K562 (cell line): ENCODE data around the gene RBKS. TPM values are rescaled to one million over a fixed set of nuclear protein-coding genes. Genes with fewer than 3 reads are reported as not detected.

Source experiments
- CBX8 ChIP-seq: fragments of 200-600 bp; sonication (generic); IDR thresholded peaks from 2 replicates; pipeline ENCODE4 v1.6.1; 2012; ENCODE audit warnings: borderline replicate concordance, mixed run types, low read depth, mild to moderate bottlenecking, moderate library complexity, mixed read lengths, low read length, control low read depth, inconsistent platforms; ENCODE audit not compliant: poor library complexity, severe bottlenecking; ENCODE audit errors: extremely low read depth
- DIDO1 ChIP-seq: fragments of 450-650 bp; IDR thresholded peaks from 2 replicates; pipeline ENCODE4 v1.6.1; 2016; ENCODE audit warnings: low read depth, missing biosample characterization, missing genetic modification characterization
- ETS2 ChIP-seq: IDR thresholded peaks from 2 replicates; pipeline ENCODE4 v1.6.1; 2016; ENCODE audit warnings: borderline replicate concordance, missing genetic modification characterization, mild to moderate bottlenecking, moderate library complexity, missing compliant biosample characterization; ENCODE audit not compliant: poor library complexity, severe bottlenecking
- RAD21 ChIP-seq, 2 experiments: fragments of 250-450 bp in 1 of 2; fragments of 450-650 bp in 1 of 2; sonication (Bioruptor Pico) in 1 of 2; formaldehyde crosslinking in 1 of 2; IDR thresholded peaks in 1 of 2; conservative IDR thresholded peaks in 1 of 2; 2 replicates each; pipeline versions ENCODE4 v1.4.0 to v1.8.0; 2020 to 2022; ENCODE audit warnings: mild to moderate bottlenecking in 2 of 2, moderate library complexity in 1 of 2
- ZFP1 ChIP-seq: fragments of 450-650 bp; formaldehyde crosslinking; IDR thresholded peaks from 2 replicates; pipeline ENCODE4 v1.4.0; 2020; ENCODE audit warnings: mild to moderate bottlenecking, mixed read lengths
- ZNF212 ChIP-seq: fragments of 450-650 bp; formaldehyde crosslinking; IDR thresholded peaks from 2 replicates; pipeline ENCODE4 v1.4.0; 2020; ENCODE audit warnings: mild to moderate bottlenecking
- ZNF764 ChIP-seq: fragments of 250-450 bp; sonication (Bioruptor Pico); IDR thresholded peaks from 2 replicates; pipeline ENCODE4 v1.4.0; 2020; ENCODE audit warnings: low read depth, mild to moderate bottlenecking, moderate library complexity
- polyA plus RNA-seq, 8 experiments: library from polyadenylated mRNA; depleted of rRNA in 4 of 8; stranded (reverse) in 5 of 8; unstranded in 3 of 8; fragments of >200 nt; fragmentation: Nextera tagmentation in 2 of 8; fragmentation: Illumina TruSeq in 1 of 8; extraction: Ambion mirVana in 2 of 8; extraction: Trizol in 1 of 8; gene quantifications; 2 replicates each; pipeline versions ENCODE4 v1.2.1 to v1.2.3, GENCODE V29; 2011 to 2014; ENCODE audit warnings: inconsistent platforms in 1 of 8, missing spikeins in 1 of 8
- total RNA-seq, 7 experiments: library from RNA; depleted of rRNA in 6 of 7; stranded (reverse); fragments of >200 nt in 6 of 7; fragmentation: Illumina TruSeq in 2 of 7; extraction: Trizol in 2 of 7; gene quantifications; 2 replicates each; pipeline versions ENCODE4 v1.2.1 to v1.2.3, GENCODE V29; 2011 to 2021; ENCODE audit warnings: low replicate concordance in 1 of 7
- TF ChIP-seq, protein P1 (sequence below): sonication (generic); formaldehyde crosslinking; IDR thresholded peaks from 2 replicates; pipeline ENCODE4 v1.8.1; 2023; ENCODE audit warnings: mild to moderate bottlenecking, missing genetic modification reagents
- TF ChIP-seq, protein P2 (sequence below): sonication (generic); formaldehyde crosslinking; IDR thresholded peaks from 2 replicates; pipeline ENCODE4 v1.8.0; 2023; ENCODE audit warnings: mild to moderate bottlenecking, missing genetic modification reagents
- TF ChIP-seq, protein P3 (sequence below), 3 experiments: fragments of 200-800 bp in 1 of 3; fragments of 250-450 bp in 1 of 3; fragments of 450-650 bp in 1 of 3; sonication (Bioruptor Pico) in 1 of 3; sonication (Bioruptor generic) in 1 of 3; formaldehyde crosslinking in 1 of 3; IDR thresholded peaks; 2 replicates each; pipeline versions ENCODE4 v1.6.1 to v1.8.0; 2016 to 2022; ENCODE audit warnings: mild to moderate bottlenecking in 2 of 3, missing genetic modification characterization in 2 of 3, missing compliant biosample characterization in 1 of 3, moderate library complexity in 1 of 3
- TF ChIP-seq, protein P4 (sequence below): fragments of 450-650 bp; formaldehyde crosslinking; conservative IDR thresholded peaks from 2 replicates; pipeline ENCODE4 v1.4.0; 2022; ENCODE audit warnings: mild to moderate bottlenecking, missing genetic modification characterization
- TF ChIP-seq, protein P5 (sequence below): fragments of 150-350 bp; conservative IDR thresholded peaks from 2 replicates; pipeline ENCODE4 v1.6.1; 2014; ENCODE audit warnings: low read length

Gene RBKS
- total and polyA plus RNA-seq, 9 of the 15 experiments (the other 6 are each of a cell fraction or from before 2014, with no cell fraction given): 0.06 to 0.39 (median 0.19) TPM

DNA sequence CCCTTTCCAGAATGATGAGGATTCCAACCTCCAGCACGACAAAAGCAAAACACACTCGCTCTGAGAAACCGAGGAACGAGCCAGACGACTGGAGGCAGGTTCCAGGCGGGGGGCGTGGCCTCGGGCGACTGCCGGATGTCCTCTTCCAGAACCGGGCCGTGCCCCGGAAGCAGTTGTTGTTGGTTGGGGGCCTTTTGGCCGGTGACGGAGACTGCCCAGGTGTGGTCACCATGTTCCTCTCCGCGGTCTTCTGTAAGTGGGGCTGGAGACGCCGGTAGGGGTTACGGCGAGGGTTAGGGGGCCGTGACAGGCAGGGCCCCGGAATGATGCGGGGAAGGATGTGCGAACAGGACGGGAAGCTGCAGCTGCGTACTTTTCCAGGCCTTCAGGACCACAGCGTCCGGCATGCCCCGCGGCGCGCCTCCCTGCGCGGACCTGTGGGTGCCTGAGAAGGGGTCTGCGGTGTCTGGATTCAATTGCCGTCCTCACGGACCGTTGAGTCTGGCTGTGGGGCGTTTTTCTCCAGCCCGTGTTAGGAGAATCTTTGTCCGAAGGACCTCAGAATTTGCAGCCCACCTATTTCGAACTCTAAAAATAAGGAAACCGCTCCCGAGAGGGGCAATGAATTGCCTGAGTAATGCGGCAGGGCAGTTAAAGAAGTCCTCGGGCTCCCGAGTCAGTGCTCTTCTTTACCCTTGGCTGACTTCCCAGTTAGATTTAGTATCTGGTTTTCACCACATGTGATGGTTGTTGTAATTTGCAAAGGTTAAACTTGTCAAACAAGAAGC, 118.4 kb downstream of the RBKS start, which contains the start of gene MRPL33 (continued):
- TF ChIP-seq RAD21 (CRISPR knock-in tag; conservative IDR thresholded peaks at IDR 0.05 in 1 of 2, IDR thresholded peaks at IDR 0.05 in 1 of 2) (no peak; a peak in 1 of 4 replicates), DIDO1 (tag) (peak; percentile 94), ZFP1 (CRISPR knock-in tag) (peak; percentile 10; the same call in 1 of the 2 replicates), ETS2 (tag) (no peak), ZNF212 (CRISPR knock-in tag) (0 out of 2 replicates have a peak, but pooled peaks have one; percentile 12), CBX8 (no peak), ZNF764 (CRISPR knock-in tag) (no peak)
- TF ChIP-seq, protein P1, sequence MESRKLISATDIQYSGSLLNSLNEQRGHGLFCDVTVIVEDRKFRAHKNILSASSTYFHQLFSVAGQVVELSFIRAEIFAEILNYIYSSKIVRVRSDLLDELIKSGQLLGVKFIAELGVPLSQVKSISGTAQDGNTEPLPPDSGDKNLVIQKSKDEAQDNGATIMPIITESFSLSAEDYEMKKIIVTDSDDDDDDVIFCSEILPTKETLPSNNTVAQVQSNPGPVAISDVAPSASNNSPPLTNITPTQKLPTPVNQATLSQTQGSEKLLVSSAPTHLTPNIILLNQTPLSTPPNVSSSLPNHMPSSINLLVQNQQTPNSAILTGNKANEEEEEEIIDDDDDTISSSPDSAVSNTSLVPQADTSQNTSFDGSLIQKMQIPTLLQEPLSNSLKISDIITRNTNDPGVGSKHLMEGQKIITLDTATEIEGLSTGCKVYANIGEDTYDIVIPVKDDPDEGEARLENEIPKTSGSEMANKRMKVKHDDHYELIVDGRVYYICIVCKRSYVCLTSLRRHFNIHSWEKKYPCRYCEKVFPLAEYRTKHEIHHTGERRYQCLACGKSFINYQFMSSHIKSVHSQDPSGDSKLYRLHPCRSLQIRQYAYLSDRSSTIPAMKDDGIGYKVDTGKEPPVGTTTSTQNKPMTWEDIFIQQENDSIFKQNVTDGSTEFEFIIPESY (CRISPR knock-in tag): 0 out of 2 replicates have a peak, but pooled peaks have one; percentile 12
- TF ChIP-seq, protein P2, sequence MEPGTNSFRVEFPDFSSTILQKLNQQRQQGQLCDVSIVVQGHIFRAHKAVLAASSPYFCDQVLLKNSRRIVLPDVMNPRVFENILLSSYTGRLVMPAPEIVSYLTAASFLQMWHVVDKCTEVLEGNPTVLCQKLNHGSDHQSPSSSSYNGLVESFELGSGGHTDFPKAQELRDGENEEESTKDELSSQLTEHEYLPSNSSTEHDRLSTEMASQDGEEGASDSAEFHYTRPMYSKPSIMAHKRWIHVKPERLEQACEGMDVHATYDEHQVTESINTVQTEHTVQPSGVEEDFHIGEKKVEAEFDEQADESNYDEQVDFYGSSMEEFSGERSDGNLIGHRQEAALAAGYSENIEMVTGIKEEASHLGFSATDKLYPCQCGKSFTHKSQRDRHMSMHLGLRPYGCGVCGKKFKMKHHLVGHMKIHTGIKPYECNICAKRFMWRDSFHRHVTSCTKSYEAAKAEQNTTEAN (CRISPR knock-in tag): no peak
- TF ChIP-seq, protein P3, sequence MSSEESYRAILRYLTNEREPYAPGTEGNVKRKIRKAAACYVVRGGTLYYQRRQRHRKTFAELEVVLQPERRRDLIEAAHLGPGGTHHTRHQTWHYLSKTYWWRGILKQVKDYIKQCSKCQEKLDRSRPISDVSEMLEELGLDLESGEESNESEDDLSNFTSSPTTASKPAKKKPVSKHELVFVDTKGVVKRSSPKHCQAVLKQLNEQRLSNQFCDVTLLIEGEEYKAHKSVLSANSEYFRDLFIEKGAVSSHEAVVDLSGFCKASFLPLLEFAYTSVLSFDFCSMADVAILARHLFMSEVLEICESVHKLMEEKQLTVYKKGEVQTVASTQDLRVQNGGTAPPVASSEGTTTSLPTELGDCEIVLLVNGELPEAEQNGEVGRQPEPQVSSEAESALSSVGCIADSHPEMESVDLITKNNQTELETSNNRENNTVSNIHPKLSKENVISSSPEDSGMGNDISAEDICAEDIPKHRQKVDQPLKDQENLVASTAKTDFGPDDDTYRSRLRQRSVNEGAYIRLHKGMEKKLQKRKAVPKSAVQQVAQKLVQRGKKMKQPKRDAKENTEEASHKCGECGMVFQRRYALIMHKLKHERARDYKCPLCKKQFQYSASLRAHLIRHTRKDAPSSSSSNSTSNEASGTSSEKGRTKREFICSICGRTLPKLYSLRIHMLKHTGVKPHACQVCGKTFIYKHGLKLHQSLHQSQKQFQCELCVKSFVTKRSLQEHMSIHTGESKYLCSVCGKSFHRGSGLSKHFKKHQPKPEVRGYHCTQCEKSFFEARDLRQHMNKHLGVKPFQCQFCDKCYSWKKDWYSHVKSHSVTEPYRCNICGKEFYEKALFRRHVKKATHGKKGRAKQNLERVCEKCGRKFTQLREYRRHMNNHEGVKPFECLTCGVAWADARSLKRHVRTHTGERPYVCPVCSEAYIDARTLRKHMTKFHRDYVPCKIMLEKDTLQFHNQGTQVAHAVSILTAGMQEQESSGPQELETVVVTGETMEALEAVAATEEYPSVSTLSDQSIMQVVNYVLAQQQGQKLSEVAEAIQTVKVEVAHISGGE (CRISPR knock-in tag; IDR thresholded peaks at IDR 0.05): peak; percentile 61 to 96 (median 82); a peak in 5 of 6 replicates
- TF ChIP-seq, protein P4, sequence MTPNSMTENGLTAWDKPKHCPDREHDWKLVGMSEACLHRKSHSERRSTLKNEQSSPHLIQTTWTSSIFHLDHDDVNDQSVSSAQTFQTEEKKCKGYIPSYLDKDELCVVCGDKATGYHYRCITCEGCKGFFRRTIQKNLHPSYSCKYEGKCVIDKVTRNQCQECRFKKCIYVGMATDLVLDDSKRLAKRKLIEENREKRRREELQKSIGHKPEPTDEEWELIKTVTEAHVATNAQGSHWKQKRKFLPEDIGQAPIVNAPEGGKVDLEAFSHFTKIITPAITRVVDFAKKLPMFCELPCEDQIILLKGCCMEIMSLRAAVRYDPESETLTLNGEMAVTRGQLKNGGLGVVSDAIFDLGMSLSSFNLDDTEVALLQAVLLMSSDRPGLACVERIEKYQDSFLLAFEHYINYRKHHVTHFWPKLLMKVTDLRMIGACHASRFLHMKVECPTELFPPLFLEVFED (CRISPR knock-in tag): peak; percentile 86
- TF ChIP-seq, protein P5, sequence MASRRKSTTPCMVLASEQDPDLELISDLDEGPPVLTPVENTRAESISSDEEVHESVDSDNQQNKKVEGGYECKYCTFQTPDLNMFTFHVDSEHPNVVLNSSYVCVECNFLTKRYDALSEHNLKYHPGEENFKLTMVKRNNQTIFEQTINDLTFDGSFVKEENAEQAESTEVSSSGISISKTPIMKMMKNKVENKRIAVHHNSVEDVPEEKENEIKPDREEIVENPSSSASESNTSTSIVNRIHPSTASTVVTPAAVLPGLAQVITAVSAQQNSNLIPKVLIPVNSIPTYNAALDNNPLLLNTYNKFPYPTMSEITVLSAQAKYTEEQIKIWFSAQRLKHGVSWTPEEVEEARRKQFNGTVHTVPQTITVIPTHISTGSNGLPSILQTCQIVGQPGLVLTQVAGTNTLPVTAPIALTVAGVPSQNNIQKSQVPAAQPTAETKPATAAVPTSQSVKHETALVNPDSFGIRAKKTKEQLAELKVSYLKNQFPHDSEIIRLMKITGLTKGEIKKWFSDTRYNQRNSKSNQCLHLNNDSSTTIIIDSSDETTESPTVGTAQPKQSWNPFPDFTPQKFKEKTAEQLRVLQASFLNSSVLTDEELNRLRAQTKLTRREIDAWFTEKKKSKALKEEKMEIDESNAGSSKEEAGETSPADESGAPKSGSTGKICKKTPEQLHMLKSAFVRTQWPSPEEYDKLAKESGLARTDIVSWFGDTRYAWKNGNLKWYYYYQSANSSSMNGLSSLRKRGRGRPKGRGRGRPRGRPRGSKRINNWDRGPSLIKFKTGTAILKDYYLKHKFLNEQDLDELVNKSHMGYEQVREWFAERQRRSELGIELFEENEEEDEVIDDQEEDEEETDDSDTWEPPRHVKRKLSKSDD: 0 out of 2 replicates have a peak, but pooled peaks have one; percentile 34
